Measurements from ENCODE around the gene CSNK1G1.

CSNK1G1 gene

GRCh38 chr15:64144192-64144564, 211.8 kb downstream of the CSNK1G1 start:
- no peak for DNase-seq
- Histone ChIP-seq H3K27ac (ENCODE audit: insufficient read depth, low read length, poor library complexity, severe bottlenecking) (no peak overlapping the region), H3K4me1 (ENCODE audit: control insufficient read depth, insufficient read depth, low read length, poor library complexity, severe bottlenecking) (no peaks in the 10 kb centered on the region), H3K9me3 (ENCODE audit: control insufficient read depth, low read length) (no peaks in the 10 kb centered on the region), H3K36me3 (ENCODE audit: control insufficient read depth, insufficient read depth, low read length) (peaks cover 12% of the 10 kb centered on the region), H3K4me3 (ENCODE audit: insufficient read depth, low read depth, low read length, poor library complexity, severe bottlenecking) (no peak overlapping the region), H3K27me3 (replicated peaks; ENCODE audit: control insufficient read depth, insufficient read depth, low read length, poor library complexity, severe bottlenecking) (no peaks in the 10 kb centered on the region)

- H3K27ac ChIP-seq (ENCODE audit: insufficient read depth, low read length, poor library complexity, severe bottlenecking), result no peak overlapping the region
- no peaks in the 10 kb centered on the region for H3K9me3 ChIP-seq (ENCODE audit: control insufficient read depth, low read length)
- H3K4me1 ChIP-seq (ENCODE audit: control insufficient read depth, insufficient read depth, low read length, poor library complexity, severe bottlenecking), result no peaks in the 10 kb centered on the region
- H3K4me3 ChIP-seq (ENCODE audit: insufficient read depth, low read depth, low read length, poor library complexity, severe bottlenecking), result no peak overlapping the region
- no peaks in the 10 kb centered on the region for H3K27me3 ChIP-seq (replicated peaks; ENCODE audit: control insufficient read depth, insufficient read depth, low read length, poor library complexity, severe bottlenecking)
- H3K36me3 ChIP-seq (ENCODE audit: control insufficient read depth, insufficient read depth, low read length), result peaks cover 17% of the 10 kb centered on the region
- DNase-seq, result no peak
Measured at GRCh38 chr15:64143276-64143675, 212.7 kb downstream of the CSNK1G1 start.

- H3K27ac ChIP-seq (ENCODE audit: insufficient read depth, low read length, poor library complexity, severe bottlenecking), result no peak overlapping the region
- H3K36me3 ChIP-seq (ENCODE audit: control insufficient read depth, insufficient read depth, low read length), result peaks cover 31% of the 10 kb centered on the region
- no peaks in the 10 kb centered on the region for H3K27me3 ChIP-seq (replicated peaks; ENCODE audit: control insufficient read depth, insufficient read depth, low read length, poor library complexity, severe bottlenecking)
- no peaks in the 10 kb centered on the region for H3K4me1 ChIP-seq (ENCODE audit: control insufficient read depth, insufficient read depth, low read length, poor library complexity, severe bottlenecking)
- no peak overlapping the region for H3K4me3 ChIP-seq (ENCODE audit: insufficient read depth, low read depth, low read length, poor library complexity, severe bottlenecking)
- no peak for DNase-seq
- no peaks in the 10 kb centered on the region for H3K9me3 ChIP-seq (ENCODE audit: control insufficient read depth, low read length)
Measured at GRCh38 chr15:64141798-64142512, 214.0 kb downstream of the CSNK1G1 start.

- peaks cover 56% of the 10 kb centered on the region for H3K36me3 ChIP-seq (ENCODE audit: control insufficient read depth, insufficient read depth, low read length)
- H3K4me1 ChIP-seq (ENCODE audit: control insufficient read depth, insufficient read depth, low read length, poor library complexity, severe bottlenecking), result no peaks in the 10 kb centered on the region
- H3K27ac ChIP-seq (ENCODE audit: insufficient read depth, low read length, poor library complexity, severe bottlenecking), result no peak overlapping the region
- no peaks in the 10 kb centered on the region for H3K27me3 ChIP-seq (replicated peaks; ENCODE audit: control insufficient read depth, insufficient read depth, low read length, poor library complexity, severe bottlenecking)
- H3K9me3 ChIP-seq (ENCODE audit: control insufficient read depth, low read length), result no peaks in the 10 kb centered on the region
- no peak for DNase-seq
- no peak overlapping the region for H3K4me3 ChIP-seq (ENCODE audit: insufficient read depth, low read depth, low read length, poor library complexity, severe bottlenecking)
Measured at GRCh38 chr15:64138331-64138941, 217.5 kb downstream of the CSNK1G1 start.

GRCh38 chr15:64137226-64137833, 218.6 kb downstream of the CSNK1G1 start:
- H3K27ac ChIP-seq (ENCODE audit: insufficient read depth, low read length, poor library complexity, severe bottlenecking), result no peak overlapping the region

GRCh38 chr15:64136347-64136746, 219.6 kb downstream of the CSNK1G1 start:
- Histone ChIP-seq H3K9me3 (ENCODE audit: control insufficient read depth, low read length) (no peaks in the 10 kb centered on the region), H3K27ac (ENCODE audit: insufficient read depth, low read length, poor library complexity, severe bottlenecking) (no peak overlapping the region), H3K36me3 (ENCODE audit: control insufficient read depth, insufficient read depth, low read length) (peaks cover 65% of the 10 kb centered on the region), H3K4me3 (ENCODE audit: insufficient read depth, low read depth, low read length, poor library complexity, severe bottlenecking) (no peak overlapping the region), H3K27me3 (replicated peaks; ENCODE audit: control insufficient read depth, insufficient read depth, low read length, poor library complexity, severe bottlenecking) (no peaks in the 10 kb centered on the region), H3K4me1 (ENCODE audit: control insufficient read depth, insufficient read depth, low read length, poor library complexity, severe bottlenecking) (no peaks in the 10 kb centered on the region)
- DNase-seq, result no peak

More at GRCh38 chr15:64137226-64137833, 218.6 kb downstream of the CSNK1G1 start:
- Histone ChIP-seq H3K4me1 (ENCODE audit: control insufficient read depth, insufficient read depth, low read length, poor library complexity, severe bottlenecking) (no peaks in the 10 kb centered on the region), H3K4me3 (ENCODE audit: insufficient read depth, low read depth, low read length, poor library complexity, severe bottlenecking) (no peak overlapping the region), H3K9me3 (ENCODE audit: control insufficient read depth, low read length) (no peaks in the 10 kb centered on the region), H3K27me3 (replicated peaks; ENCODE audit: control insufficient read depth, insufficient read depth, low read length, poor library complexity, severe bottlenecking) (no peaks in the 10 kb centered on the region), H3K36me3 (ENCODE audit: control insufficient read depth, insufficient read depth, low read length) (peaks cover 56% of the 10 kb centered on the region)
- DNase-seq, result no peak

- DNase-seq, result no peak
- Histone ChIP-seq H3K27me3 (replicated peaks; ENCODE audit: control insufficient read depth, insufficient read depth, low read length, poor library complexity, severe bottlenecking) (no peaks in the 10 kb centered on the region), H3K36me3 (ENCODE audit: control insufficient read depth, insufficient read depth, low read length) (peaks cover 85% of the 10 kb centered on the region), H3K9me3 (ENCODE audit: control insufficient read depth, low read length) (no peaks in the 10 kb centered on the region), H3K4me3 (ENCODE audit: insufficient read depth, low read depth, low read length, poor library complexity, severe bottlenecking) (no peak overlapping the region), H3K4me1 (ENCODE audit: control insufficient read depth, insufficient read depth, low read length, poor library complexity, severe bottlenecking) (no peaks in the 10 kb centered on the region), H3K27ac (ENCODE audit: insufficient read depth, low read length, poor library complexity, severe bottlenecking) (no peak overlapping the region)
Measured at GRCh38 chr15:64134345-64134829, 221.6 kb downstream of the CSNK1G1 start.

GRCh38 chr15:64133623-64134344, 222.2 kb downstream of the CSNK1G1 start:
- Histone ChIP-seq H3K36me3 (ENCODE audit: control insufficient read depth, insufficient read depth, low read length) (peaks cover 88% of the 10 kb centered on the region), H3K27me3 (replicated peaks; ENCODE audit: control insufficient read depth, insufficient read depth, low read length, poor library complexity, severe bottlenecking) (no peaks in the 10 kb centered on the region), H3K4me1 (ENCODE audit: control insufficient read depth, insufficient read depth, low read length, poor library complexity, severe bottlenecking) (no peaks in the 10 kb centered on the region), H3K27ac (ENCODE audit: insufficient read depth, low read length, poor library complexity, severe bottlenecking) (no peak overlapping the region), H3K9me3 (ENCODE audit: control insufficient read depth, low read length) (no peaks in the 10 kb centered on the region), H3K4me3 (ENCODE audit: insufficient read depth, low read depth, low read length, poor library complexity, severe bottlenecking) (no peak overlapping the region)
- no peak for DNase-seq

GRCh38 chr15:64132217-64132616, 223.8 kb downstream of the CSNK1G1 start:
- no peaks in the 10 kb centered on the region for H3K27me3 ChIP-seq (replicated peaks; ENCODE audit: control insufficient read depth, insufficient read depth, low read length, poor library complexity, severe bottlenecking)
- H3K36me3 ChIP-seq (ENCODE audit: control insufficient read depth, insufficient read depth, low read length), result peaks cover 87% of the 10 kb centered on the region
- no peak overlapping the region for H3K27ac ChIP-seq (ENCODE audit: insufficient read depth, low read length, poor library complexity, severe bottlenecking)
- H3K4me1 ChIP-seq (ENCODE audit: control insufficient read depth, insufficient read depth, low read length, poor library complexity, severe bottlenecking), result no peaks in the 10 kb centered on the region
- DNase-seq, result no peak
- H3K4me3 ChIP-seq (ENCODE audit: insufficient read depth, low read depth, low read length, poor library complexity, severe bottlenecking), result no peak overlapping the region
- H3K9me3 ChIP-seq (ENCODE audit: control insufficient read depth, low read length), result no peaks in the 10 kb centered on the region
